WTC11 (cell line): Measurements from ENCODE around the gene LNX1. TPM values are rescaled to one million over a fixed set of nuclear protein-coding genes. Genes with fewer than 3 reads are reported as not detected.

Source experiments
- ATAC-seq: fragments of 200-7000 bp; cut with Tn5 transposase; 2 replicates; pipeline ENCODE4 v1.10.0; 2021; ENCODE audit warnings: mild to moderate bottlenecking, moderate library complexity
- CTCF ChIA-PET: fragments of 300-600 bp; sonication (Branson Sonifier 250); formaldehyde crosslinking; loops from one replicate; lab custom pipeline; 2021; ENCODE audit warnings: antibody characterized with exemption; lab: Charles Lee
- POLR2A ChIA-PET: fragments of 350-600 bp; sonication (Branson Sonifier 250); formaldehyde crosslinking; loops from one replicate; lab custom pipeline; 2021; ENCODE audit warnings: antibody characterized with exemption; lab: Charles Lee
- DNase-seq: peaks from one replicate; pipeline ENCODE4 v3.0.0; 2021; ENCODE audit warnings: low spot score
- H3K27ac Mint-ChIP-seq: 2 replicates; pipeline ENCODE4 v1.8.0; 2021; ENCODE audit warnings: mixed read lengths
- H3K27me3 Mint-ChIP-seq: 2 replicates; pipeline ENCODE4 v1.8.0; 2021; ENCODE audit warnings: low read depth, mild to moderate bottlenecking, moderate library complexity, mixed read lengths
- H3K36me3 Mint-ChIP-seq: 2 replicates; pipeline ENCODE4 v1.8.0; 2021; ENCODE audit warnings: mixed read lengths
- H3K4me1 Mint-ChIP-seq: 2 replicates; pipeline ENCODE4 v1.8.0; 2022; ENCODE audit warnings: mixed read lengths
- H3K4me3 Mint-ChIP-seq: 2 replicates; pipeline ENCODE4 v1.8.0; 2021; ENCODE audit warnings: mild to moderate bottlenecking, moderate library complexity, mixed read lengths
- H3K9me3 Mint-ChIP-seq: 2 replicates; pipeline ENCODE4 v1.8.0; 2021; ENCODE audit warnings: mixed read lengths
- AFF4 ChIP-seq: sonication (generic); formaldehyde crosslinking; IDR thresholded peaks from 2 replicates; pipeline ENCODE4 v1.8.1; 2023; ENCODE audit warnings: mild to moderate bottlenecking, missing genetic modification reagents, borderline replicate concordance
- ARID4B ChIP-seq: sonication (generic); formaldehyde crosslinking; IDR thresholded peaks from 2 replicates; pipeline ENCODE4 v1.8.0; 2023; ENCODE audit warnings: missing genetic modification reagents, mild to moderate bottlenecking, borderline replicate concordance
- CREM ChIP-seq: sonication (generic); formaldehyde crosslinking; IDR thresholded peaks from 2 replicates; pipeline ENCODE4 v1.8.1; 2022; ENCODE audit warnings: mild to moderate bottlenecking, missing genetic modification reagents, moderate library complexity
- CTCF ChIP-seq: fragments of 200-600 bp; IDR thresholded peaks from 2 replicates; pipeline ENCODE4 v1.8.0; 2022; ENCODE audit warnings: antibody characterized with exemption
- E2F4 ChIP-seq: sonication (generic); formaldehyde crosslinking; IDR thresholded peaks from 2 replicates; pipeline ENCODE4 v1.8.1; 2022; ENCODE audit warnings: low read depth, mild to moderate bottlenecking, moderate library complexity, missing genetic modification reagents, borderline replicate concordance
- ERG ChIP-seq: fragments of 250-450 bp; sonication (Bioruptor Pico); IDR thresholded peaks from 2 replicates; pipeline ENCODE4 v1.8.0; 2021; ENCODE audit warnings: mild to moderate bottlenecking
- ESRRA ChIP-seq: sonication (generic); formaldehyde crosslinking; IDR thresholded peaks from 2 replicates; pipeline ENCODE4 v1.8.1; 2022; ENCODE audit warnings: mild to moderate bottlenecking, missing genetic modification reagents, borderline replicate concordance
- IRF2 ChIP-seq: sonication (generic); formaldehyde crosslinking; IDR thresholded peaks from 2 replicates; pipeline ENCODE4 v1.8.0; 2022; ENCODE audit warnings: low read depth, missing genetic modification reagents, borderline replicate concordance
- JUN ChIP-seq: sonication (generic); formaldehyde crosslinking; IDR thresholded peaks from 2 replicates; pipeline ENCODE4 v1.8.0; 2023; ENCODE audit warnings: mild to moderate bottlenecking, missing genetic modification reagents
- NFYB ChIP-seq: sonication (generic); formaldehyde crosslinking; conservative IDR thresholded peaks from 2 replicates; pipeline ENCODE4 v1.8.0; 2022; ENCODE audit warnings: low read depth, missing genetic modification reagents
- NR2C2 ChIP-seq: sonication (generic); formaldehyde crosslinking; IDR thresholded peaks from 2 replicates; pipeline ENCODE4 v1.8.0; 2022; ENCODE audit warnings: mild to moderate bottlenecking, missing genetic modification reagents
- RORB ChIP-seq: fragments of 250-450 bp; sonication (Bioruptor Pico); IDR thresholded peaks from 2 replicates; pipeline ENCODE4 v1.9.0; 2021; ENCODE audit warnings: mild to moderate bottlenecking
- USF2 ChIP-seq: sonication (generic); formaldehyde crosslinking; IDR thresholded peaks from 2 replicates; pipeline ENCODE4 v1.8.1; 2023; ENCODE audit warnings: mild to moderate bottlenecking, missing genetic modification reagents, moderate library complexity
- ZNF121 ChIP-seq: sonication (generic); formaldehyde crosslinking; IDR thresholded peaks from 2 replicates; pipeline ENCODE4 v1.8.0; 2023; ENCODE audit warnings: missing genetic modification reagents
- ZNF138 ChIP-seq: sonication (generic); formaldehyde crosslinking; conservative IDR thresholded peaks from 2 replicates; pipeline ENCODE4 v1.8.1; 2022; ENCODE audit warnings: mild to moderate bottlenecking, moderate library complexity, missing genetic modification reagents
- ZNF232 ChIP-seq: sonication (generic); formaldehyde crosslinking; IDR thresholded peaks from 2 replicates; pipeline ENCODE4 v1.8.0; 2022; ENCODE audit warnings: mild to moderate bottlenecking, missing genetic modification reagents
- ZNF671 ChIP-seq: fragments of 250-450 bp; sonication (Bioruptor Pico); IDR thresholded peaks from 2 replicates; pipeline ENCODE4 v1.8.0; 2021; ENCODE audit warnings: mild to moderate bottlenecking
- total RNA-seq: library from RNA; stranded (reverse); gene quantifications from 3 replicates; pipeline ENCODE4 v1.2.3, GENCODE V29; 2021

Gene LNX1
- total RNA-seq, 1 experiment from 2014 or later, result 5.9 TPM

GRCh38 chr4:53461244-53461643 lies 130.0 kb downstream of the LNX1 start (continued):
- TF ChIP-seq NFYB, result no peak

GRCh38 chr4:53459548-53459947 lies 131.7 kb downstream of the LNX1 start:
- Mint-ChIP-seq H3K9me3 (no peaks in the 10 kb centered on the region), H3K27me3 (no peaks in the 10 kb centered on the region), H3K4me3 (no peak overlapping the region), H3K4me1 (no peaks in the 10 kb centered on the region), H3K36me3 (peaks cover 50% of the 10 kb centered on the region), H3K27ac (no peak overlapping the region)
- ATAC-seq (no peak), DNase-seq (no peak)
- POLR2A ChIA-PET, result interaction anchor here (0.8 kb wide), 1 partner anchor 275 kb away, joined by 4 read pairs; no protein-coding TSS in a partner anchor
- CTCF ChIA-PET, result no interaction called here
- TF ChIP-seq JUN (CRISPR knock-in tag) (no peak), ZNF121 (CRISPR knock-in tag) (no peak), ERG (CRISPR knock-in tag) (no peak)

GRCh38 chr4:53456178-53456577 lies 135.1 kb downstream of the LNX1 start:
- Mint-ChIP-seq H3K4me1 (no peaks in the 10 kb centered on the region), H3K27ac (no peak overlapping the region), H3K27me3 (no peaks in the 10 kb centered on the region), H3K9me3 (no peaks in the 10 kb centered on the region), H3K36me3 (peaks cover 50% of the 10 kb centered on the region), H3K4me3 (no peak overlapping the region)
- TF ChIP-seq NR2C2 (no peak), ARID4B (CRISPR knock-in tag) (no peak), AFF4 (CRISPR knock-in tag) (no peak), CTCF (no peak), RORB (CRISPR knock-in tag) (no peak), ZNF232 (CRISPR knock-in tag) (no peak), ZNF138 (CRISPR knock-in tag) (no peak), ZNF671 (no peak), E2F4 (CRISPR knock-in tag) (no peak), USF2 (CRISPR knock-in tag) (no peak), CREM (CRISPR knock-in tag) (no peak), ESRRA (CRISPR knock-in tag) (no peak), IRF2 (CRISPR knock-in tag) (no peak)
- DNase-seq (no peak), ATAC-seq (no peak)
- ChIA-PET POLR2A (no interaction called here), CTCF (no interaction called here)
